Body of pancreas (tissue), 4 donors: Measurements from ENCODE around the gene ATRAID. TPM values are rescaled to one million over a fixed set of nuclear protein-coding genes. Genes with fewer than 3 reads are reported as not detected.

ENCODE experiments used
- ATAC-seq: fragments of 150-250 bp; one replicate; pipeline ENCODE4 v1.9.1; 2016
- DNase-seq, 4 donors: peaks; one replicate each; pipeline ENCODE4 v3.0.0-alpha.2; 2019
- H3K27ac ChIP-seq, 4 donors: fragments of 200-600 bp; sonication (generic); 1 replicate in 3 of 4; 2 replicates in 1 of 4; pipeline versions ENCODE4 v1.5.1 to v1.6.1; 2016 to 2019; ENCODE audit warnings: mild to moderate bottlenecking in 1 of 4, mixed read lengths in 1 of 4, moderate library complexity in 1 of 4
- H3K27me3 ChIP-seq, 2 donors: fragments of 200-600 bp; sonication (generic); one replicate each; pipeline ENCODE4 v1.6.0; 2016; ENCODE audit warnings: mild to moderate bottlenecking in 1 of 2
- H3K36me3 ChIP-seq, 2 donors: fragments of 200-600 bp; sonication (generic); replicated peaks in 1 of 2; 2 replicates each; pipeline ENCODE4 v1.5.1; 2016; ENCODE audit warnings: low read depth in 2 of 2; ENCODE audit not compliant: insufficient read depth in 1 of 2
- H3K4me1 ChIP-seq: fragments of 200-600 bp; sonication (generic); one replicate; pipeline ENCODE4 v1.6.0; 2016
- H3K4me3 ChIP-seq, 2 donors: fragments of 200-600 bp; sonication (generic); 1 replicate in 1 of 2; 2 replicates in 1 of 2; pipeline ENCODE4 v1.5.1; 2016 to 2019
- H3K9me3 ChIP-seq, 3 donors: fragments of 200-600 bp; sonication (generic); 1 replicate in 2 of 3; 2 replicates in 1 of 3; pipeline ENCODE4 v1.5.1; 2016
- POLR2A ChIP-seq, 3 donors: fragments of 450-650 bp; IDR thresholded peaks; one replicate each; pipeline ENCODE4 v1.6.1; 2016; ENCODE audit warnings: antibody characterized with exemption in 3 of 3, mild to moderate bottlenecking in 2 of 3
- WGBS, 2 donors: methylation state at CpG; one replicate each; pipeline ENCODE4 v1.1.5; 2017; 5-methylcytosine and 5-hydroxymethylcytosine counted together
- intact Hi-C: fragments of 100-400 bp; cut with DNase I; formaldehyde crosslinking; loops from one replicate; pipeline ENCODE4 v1.15.1; 2023
- total RNA-seq, 2 donors: library from RNA; depleted of rRNA; stranded (reverse); fragments of >200 nt; gene quantifications; one replicate each; pipeline ENCODE4 v1.1.0, GENCODE V29; 2016
- TF ChIP-seq, protein P1 (sequence below), 7 experiments: fragments of 450-650 bp in 4 of 7; fragments of 200-600 bp in 3 of 7; sonication (generic) in 3 of 7; IDR thresholded peaks; one replicate each; pipeline ENCODE4 v1.5.1; 2016 to 2019; ENCODE audit warnings: antibody characterized with exemption in 7 of 7

Gene ATRAID
- total RNA-seq, 2 donors from 2014 or later: 69.2 to 75.0 TPM

DNA sequence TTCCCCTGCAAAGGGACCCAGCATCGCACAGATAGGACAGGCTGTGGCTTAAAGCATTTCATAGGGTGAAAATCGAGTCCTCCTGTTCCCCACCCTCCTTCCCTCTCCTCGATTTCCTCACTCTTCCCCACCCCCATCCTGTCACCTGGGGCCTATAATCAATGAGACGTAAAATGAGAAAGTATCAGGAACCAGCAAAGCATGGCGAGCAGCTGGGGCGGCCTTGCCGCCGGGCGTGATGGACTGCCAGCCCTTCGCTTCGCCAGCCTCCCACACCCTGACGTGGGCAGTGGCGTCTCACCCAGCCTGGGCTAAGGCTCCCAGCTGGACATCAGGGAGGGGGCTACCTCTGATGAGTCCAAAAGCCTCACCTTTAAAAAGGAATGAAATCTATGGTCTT is 39.9 kb downstream of the ATRAID start:
- intact Hi-C loops: no loop called here
- DNase-seq (no peak), ATAC-seq (no peak)
- no peaks in the 10 kb centered on the region for H3K9me3 ChIP-seq
- 80 to 81% methylated on average over 13 of the region's 13 CpGs for WGBS, 2 donors
- no peak overlapping the region for H3K4me3 ChIP-seq
- TF ChIP-seq, protein P1, sequence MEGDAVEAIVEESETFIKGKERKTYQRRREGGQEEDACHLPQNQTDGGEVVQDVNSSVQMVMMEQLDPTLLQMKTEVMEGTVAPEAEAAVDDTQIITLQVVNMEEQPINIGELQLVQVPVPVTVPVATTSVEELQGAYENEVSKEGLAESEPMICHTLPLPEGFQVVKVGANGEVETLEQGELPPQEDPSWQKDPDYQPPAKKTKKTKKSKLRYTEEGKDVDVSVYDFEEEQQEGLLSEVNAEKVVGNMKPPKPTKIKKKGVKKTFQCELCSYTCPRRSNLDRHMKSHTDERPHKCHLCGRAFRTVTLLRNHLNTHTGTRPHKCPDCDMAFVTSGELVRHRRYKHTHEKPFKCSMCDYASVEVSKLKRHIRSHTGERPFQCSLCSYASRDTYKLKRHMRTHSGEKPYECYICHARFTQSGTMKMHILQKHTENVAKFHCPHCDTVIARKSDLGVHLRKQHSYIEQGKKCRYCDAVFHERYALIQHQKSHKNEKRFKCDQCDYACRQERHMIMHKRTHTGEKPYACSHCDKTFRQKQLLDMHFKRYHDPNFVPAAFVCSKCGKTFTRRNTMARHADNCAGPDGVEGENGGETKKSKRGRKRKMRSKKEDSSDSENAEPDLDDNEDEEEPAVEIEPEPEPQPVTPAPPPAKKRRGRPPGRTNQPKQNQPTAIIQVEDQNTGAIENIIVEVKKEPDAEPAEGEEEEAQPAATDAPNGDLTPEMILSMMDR (IDR thresholded peaks at IDR 0.05): no peak
- no peak for TF ChIP-seq POLR2A (IDR thresholded peaks at IDR 0.05)
- no peak overlapping the region for H3K27ac ChIP-seq
- peaks cover 11% of the 10 kb centered on the region for H3K4me1 ChIP-seq
- H3K36me3 ChIP-seq: no peaks in the 10 kb centered on the region
- no peaks in the 10 kb centered on the region for H3K27me3 ChIP-seq

DNA sequence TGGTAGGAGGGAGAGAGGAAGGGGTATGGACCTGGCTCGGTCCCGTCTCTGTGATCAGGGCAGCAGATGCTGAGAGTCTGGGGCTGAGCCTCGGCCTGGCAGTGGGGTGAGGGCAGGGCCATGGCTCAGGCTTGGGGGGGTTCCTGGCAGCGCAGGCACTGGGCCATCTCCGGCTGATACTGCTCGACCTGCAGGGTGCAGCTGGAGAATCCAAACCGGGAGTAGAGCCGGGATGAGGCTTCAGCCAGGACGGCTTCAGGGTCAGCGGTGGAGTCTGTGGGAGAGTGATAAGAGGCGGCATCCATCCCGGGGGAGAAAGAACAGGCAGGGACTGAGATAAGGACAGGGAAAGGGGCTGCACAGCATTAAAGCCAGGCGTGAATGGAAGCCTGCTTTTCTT is 43.3 kb downstream of the ATRAID start:
- no peaks in the 10 kb centered on the region for H3K27me3 ChIP-seq
- no peak overlapping the region for H3K4me3 ChIP-seq
- H3K36me3 ChIP-seq: no peaks in the 10 kb centered on the region
- no peak overlapping the region for H3K27ac ChIP-seq
- intact Hi-C loops: no loop called here
- no peak for DNase-seq
- ATAC-seq: no peak
- peaks cover 3% of the 10 kb centered on the region for H3K4me1 ChIP-seq
- WGBS, 2 donors: 16 to 31% methylated on average over 8 to 11 of the region's 13 CpGs
- TF ChIP-seq, protein P1 (IDR thresholded peaks at IDR 0.05): no peak
- TF ChIP-seq POLR2A (IDR thresholded peaks at IDR 0.05): no peak
- no peaks in the 10 kb centered on the region for H3K9me3 ChIP-seq

DNA sequence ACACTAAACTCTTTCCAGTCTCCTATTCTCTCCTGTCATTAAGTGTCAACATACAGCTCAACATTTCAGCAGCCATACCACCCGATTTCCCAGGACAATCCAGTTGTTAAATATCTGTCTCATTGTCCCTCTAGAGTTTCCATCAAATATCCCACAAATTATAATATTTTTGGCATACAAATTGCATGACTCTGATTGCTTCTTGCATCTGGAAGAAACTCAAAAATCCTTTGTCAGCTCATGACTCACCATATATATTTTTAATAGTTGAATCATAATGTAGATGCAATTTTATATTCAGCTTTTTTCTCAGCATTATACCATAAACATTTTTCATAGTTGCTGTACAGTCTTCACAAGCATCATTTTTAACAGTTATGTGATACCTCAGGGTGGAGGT is 43.8 kb downstream of the ATRAID start:
- no peaks in the 10 kb centered on the region for H3K4me1 ChIP-seq
- H3K36me3 ChIP-seq: no peaks in the 10 kb centered on the region
- DNase-seq (no peak), ATAC-seq (no peak)
- H3K9me3 ChIP-seq: no peaks in the 10 kb centered on the region
- H3K4me3 ChIP-seq: no peak overlapping the region
- WGBS, 2 donors: 9 to 27% methylated on average over 1 of the region's 1 CpG
- TF ChIP-seq, protein P1 (IDR thresholded peaks at IDR 0.05): no peak
- no peak for TF ChIP-seq POLR2A (IDR thresholded peaks at IDR 0.05)
- no peak overlapping the region for H3K27ac ChIP-seq
- intact Hi-C loops: no loop called here
- H3K27me3 ChIP-seq: no peaks in the 10 kb centered on the region

DNA sequence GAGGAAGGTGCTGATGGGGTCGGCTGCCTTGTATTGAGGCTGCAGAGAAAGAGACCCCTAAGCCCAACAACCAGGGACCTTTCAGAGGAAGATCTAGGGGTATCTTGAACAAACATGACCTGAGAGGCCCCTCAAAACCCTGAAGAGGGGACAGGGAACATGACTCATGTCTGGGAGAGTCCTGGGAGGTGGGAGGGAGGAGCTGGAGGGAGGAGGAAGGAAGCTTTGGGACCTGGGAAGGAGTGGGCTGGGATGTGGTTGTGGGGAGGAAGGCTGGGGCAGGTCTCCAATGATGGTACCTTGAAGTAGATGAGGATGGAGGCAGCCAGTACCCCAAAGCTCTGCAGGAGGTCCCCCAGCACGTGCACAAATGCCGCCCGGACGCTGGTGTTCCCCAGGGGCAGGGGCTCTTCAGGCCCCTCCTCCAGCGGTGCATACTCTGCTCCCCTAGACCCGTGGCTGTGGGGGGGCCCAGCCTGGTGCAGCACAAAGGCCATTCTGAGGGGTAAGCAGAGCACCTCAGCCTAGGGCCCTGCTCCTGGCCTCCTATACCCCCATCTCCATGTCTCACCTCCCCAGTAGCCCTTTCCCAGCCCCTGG is 45.1 kb downstream of the ATRAID start:
- H3K9me3 ChIP-seq: no peaks in the 10 kb centered on the region
- no peak for ATAC-seq
- peaks cover 0 to 7% of the 10 kb centered on the region in 2 donors for H3K27me3 ChIP-seq

More for the DNA sequence above, 45.1 kb downstream of the ATRAID start:
- TF ChIP-seq POLR2A (IDR thresholded peaks at IDR 0.05): no peak
- TF ChIP-seq, protein P1 (IDR thresholded peaks at IDR 0.05): no peak
- intact Hi-C loops: no loop called here
- no peak for DNase-seq
- Histone ChIP-seq H3K4me1 (peaks cover 4% of the 10 kb centered on the region), H3K27ac (no peak overlapping the region), H3K4me3 (no peak overlapping the region), H3K36me3 (no peaks in the 10 kb centered on the region)
- 29 to 67% methylated on average over 3 to 7 of the region's 7 CpGs for WGBS, 2 donors
